Measurements from ENCODE around the gene TBP. TPM values are rescaled to one million over a fixed set of nuclear protein-coding genes. Genes with fewer than 3 reads are reported as not detected.
"Not testable (repeated sequence)": the region's sequence is repeated elsewhere in the genome, so short reads cannot be mapped to it uniquely, and the experiment has no call there.

Gene TBP
- 10 to 100 TPM in 2 of 9 donors, 1 to 10 TPM in 7; 6.5 to 19.1 (median 8.9) TPM for total RNA-seq
- 1 to 10 TPM; 6.7 to 8.8 TPM for polyA plus RNA-seq
- long read RNA-seq, donor 1, transcript TBP-202 (8 exons, 1,903 nt): major isoform, 5 of 8 reads
- long read RNA-seq, donor 1, partial matches to known transcripts: 2 of 8 reads
- long read RNA-seq, donor 1, other reads (novel, unspliced or antisense): 0 of 8 reads
- long read RNA-seq, donor 2, transcript TBP-202 (8 exons, 1,903 nt): major isoform, 9 of 24 reads
- long read RNA-seq, donor 2, transcript TBP-201 (8 exons, 1,861 nt): minor isoform, 8 of 24 reads
- long read RNA-seq, donor 2, partial matches to known transcripts: 5 of 24 reads
- long read RNA-seq, donor 2, other reads (novel, unspliced or antisense): 2 of 24 reads
- long read RNA-seq, donor 3, partial matches to known transcripts: 1 of 4 reads
- long read RNA-seq, donor 3, other reads (novel, unspliced or antisense): 1 of 4 reads

GRCh38 chr6:170554013-170554795 lies at the start of gene TBP:
TSS of gene TBP (plus strand) at chr6:170554369. CDS start at chr6:170557030, 2,661 bp downstream.
- Histone ChIP-seq H3K4me1 (peaks cover 14 to 54% (median 47%) of the 10 kb centered on the region in 12 donors), H3K4me3 (peak within 1 kb of the TSS; percentile 66 to 98 (median 80)), H3K36me3 (peaks cover 0 to 40% (median 33%) of the 10 kb centered on the region in 9 donors), H3K27me3 (no peaks in the 10 kb centered on the region), H3K9me3 (no peaks in the 10 kb centered on the region), H3K27ac (peak within 1 kb of the TSS; percentile 84 to 98 (median 94))
- 0% methylated on average over 37 to 51 of the region's 51 CpGs for whole genome bisulfite sequencing, 4 donors
- TF ChIP-seq CTCF (IDR thresholded peaks at IDR 0.05) (peak in 1 of 12 donors; percentile 12), POLR2A (IDR thresholded peaks at IDR 0.05) (peak in 1 of 2 donors; percentile 41)
- intact Hi-C loops (cut with DNase I): loop anchor here in 8 of 10 donors (1.0 to 10.0 kb wide), 6 partner anchors 30 to 829 kb away; partner anchors contain the start of genes DYNLT2 (in 5 of the 8), ERMARD (in 5 of the 8), PDCD2 (in 3 of the 8) and PHF10 (in 1 of the 8)
- ATAC-seq: peak; percentile 97 to 98 (median 97)
- DNase-seq: peak; percentile 97 to 99 (median 98)

GRCh38 chr6:170504479-170504878 lies 49.7 kb upstream of the TBP start:
- Histone ChIP-seq H3K27ac (no peak overlapping the region), H3K36me3 (no peaks in the 10 kb centered on the region), H3K27me3 (peaks cover 0 to 6% (median 0%) of the 10 kb centered on the region in 9 donors), H3K9me3 (peaks cover 0 to 4% (median 0%) of the 10 kb centered on the region in 12 donors), H3K4me1 (no peaks in the 10 kb centered on the region), H3K4me3 (no peak overlapping the region)
- DNase-seq (no peak), ATAC-seq (no peak)
- WGBS, 4 donors: 60 to 69% (median 65%) methylated on average over 4 of the region's 4 CpGs
- TF ChIP-seq POLR2A (IDR thresholded peaks at IDR 0.05) (no peak), CTCF (IDR thresholded peaks at IDR 0.05) (no peak)
- intact Hi-C loops (cut with DNase I): no loop called here

GRCh38 chr6:170505306-170505705 lies 48.9 kb upstream of the TBP start:
- Histone ChIP-seq H3K4me3 (no peak overlapping the region), H3K27ac (no peak overlapping the region), H3K36me3 (no peaks in the 10 kb centered on the region), H3K4me1 (no peaks in the 10 kb centered on the region), H3K9me3 (peaks cover 0 to 4% (median 0%) of the 10 kb centered on the region in 12 donors), H3K27me3 (no peaks in the 10 kb centered on the region)
- 12 to 37% (median 28%) methylated on average over 7 to 9 of the region's 9 CpGs for WGBS, 4 donors
- TF ChIP-seq CTCF (IDR thresholded peaks at IDR 0.05): no peak
- intact Hi-C loops (cut with DNase I): no loop called here
- DNase-seq (peak in 2 of 5 donors; percentile 27 to 47), ATAC-seq (no peak)

GRCh38 chr6:170506446-170506845 lies 47.7 kb upstream of the TBP start:
- DNase-seq (no peak), ATAC-seq (no peak)
- intact Hi-C loops (cut with DNase I): no loop called here
- H3K4me3 ChIP-seq: no peak overlapping the region
- no peaks in the 10 kb centered on the region for H3K4me1 ChIP-seq
- H3K36me3 ChIP-seq: no peaks in the 10 kb centered on the region
- peaks cover 0 to 4% (median 0%) of the 10 kb centered on the region in 12 donors for H3K9me3 ChIP-seq
- WGBS, 4 donors: 70 to 82% (median 80%) methylated on average over 4 of the region's 4 CpGs
- no peaks in the 10 kb centered on the region for H3K27me3 ChIP-seq
- TF ChIP-seq POLR2A (IDR thresholded peaks at IDR 0.05): no peak
- no peak for TF ChIP-seq CTCF (IDR thresholded peaks at IDR 0.05)
- H3K27ac ChIP-seq: no peak overlapping the region

GRCh38 chr6:170507728-170508127 lies 46.4 kb upstream of the TBP start:
- ATAC-seq; H3K27me3 ChIP-seq; H3K9me3 ChIP-seq; H3K27ac ChIP-seq; H3K4me1 ChIP-seq; H3K4me3 ChIP-seq; intact Hi-C loops (cut with DNase I); H3K36me3 ChIP-seq; DNase-seq: not testable (repeated sequence)
- WGBS, 4 donors: 89 to 98% (median 94%) methylated on average over 2 of the region's 2 CpGs

- H3K27me3 ChIP-seq; H3K4me1 ChIP-seq; H3K27ac ChIP-seq; H3K4me3 ChIP-seq; DNase-seq; H3K9me3 ChIP-seq; intact Hi-C loops (cut with DNase I); H3K36me3 ChIP-seq; ATAC-seq: not testable (repeated sequence)
- WGBS, 4 donors: 67 to 80% (median 78%) methylated on average over 1 of the region's 1 CpG; no CpG with 5 or more reads in 1 of the 4 donors
These were observed 45.9 kb upstream of the TBP start for GRCh38 chr6:170508275-170508674.

Measured in heart left ventricle (tissue), 16 donors.